SH-SY5Y (cell line): Measurements from ENCODE around the gene IL12RB1.

Experiments used
- GATA2 ChIP-seq: IDR thresholded peaks from 2 replicates; pipeline ENCODE4 v1.6.1; 2011; ENCODE audit warnings: mild to moderate bottlenecking, low read depth, low read length
- GATA3 ChIP-seq: IDR thresholded peaks from 2 replicates; pipeline ENCODE4 v1.6.1; 2011; ENCODE audit warnings: low read depth, mild to moderate bottlenecking, low read length, moderate library complexity

Gene IL12RB1

GRCh38 chr19:18083929-18084684 is 2.6 kb downstream of the IL12RB1 start:
- TF ChIP-seq GATA2: no peak
- TF ChIP-seq GATA3: no peak

- no peak for TF ChIP-seq GATA3
- TF ChIP-seq GATA2: no peak
Measured at GRCh38 chr19:18074192-18074591, 12.5 kb downstream of the IL12RB1 start.

GRCh38 chr19:18073197-18073596 is 13.5 kb downstream of the IL12RB1 start:
- TF ChIP-seq GATA2 (no peak), GATA3 (no peak)

- TF ChIP-seq GATA2: no peak
- no peak for TF ChIP-seq GATA3
Measured at GRCh38 chr19:18072335-18072734, 14.4 kb downstream of the IL12RB1 start.

- no peak for TF ChIP-seq GATA3
- no peak for TF ChIP-seq GATA2
Measured at GRCh38 chr19:18070181-18070580, 16.6 kb downstream of the IL12RB1 start.

- no peak for TF ChIP-seq GATA3
- TF ChIP-seq GATA2: no peak
Measured at GRCh38 chr19:18069383-18069782, 17.4 kb downstream of the IL12RB1 start.

- TF ChIP-seq GATA3 (no peak), GATA2 (no peak)
Measured at GRCh38 chr19:18068395-18068794, 18.3 kb downstream of the IL12RB1 start.

GRCh38 chr19:18065173-18065495 is 21.6 kb downstream of the IL12RB1 start:
- TF ChIP-seq GATA3: no peak
- no peak for TF ChIP-seq GATA2

GRCh38 chr19:18063463-18063862 is 23.3 kb downstream of the IL12RB1 start:
- TF ChIP-seq GATA2: no peak
- TF ChIP-seq GATA3: no peak

GRCh38 chr19:18062028-18062427 is 24.7 kb downstream of the IL12RB1 start:
- TF ChIP-seq GATA3 (no peak), GATA2 (no peak)

- TF ChIP-seq GATA3 (no peak), GATA2 (no peak)
Measured at GRCh38 chr19:18060472-18060871, 26.3 kb downstream of the IL12RB1 start.

GRCh38 chr19:18059902-18060301 is 26.8 kb downstream of the IL12RB1 start:
- no peak for TF ChIP-seq GATA2
- TF ChIP-seq GATA3: no peak

- TF ChIP-seq GATA3 (no peak), GATA2 (no peak)
Measured at GRCh38 chr19:18059297-18059696, 27.4 kb downstream of the IL12RB1 start.

GRCh38 chr19:18058208-18059009 is 28.3 kb downstream of the IL12RB1 start:
- TF ChIP-seq GATA3 (no peak), GATA2 (no peak)

- TF ChIP-seq GATA2: no peak
- no peak for TF ChIP-seq GATA3
Measured at GRCh38 chr19:18057557-18057956, 29.2 kb downstream of the IL12RB1 start.
